Peyer's patch (tissue), 4 donors: ENCODE results near the gene SSTR5.

Source experiments
- POLR2A ChIP-seq, 2 donors: fragments of 450-650 bp; IDR thresholded peaks; one replicate each; pipeline ENCODE4 v1.5.1; 2017; ENCODE audit warnings: antibody characterized with exemption in 2 of 2, mild to moderate bottlenecking in 2 of 2, moderate library complexity in 2 of 2
- TF ChIP-seq, protein P1 (sequence below), 6 experiments: fragments of 450-650 bp in 4 of 6; fragments of 200-600 bp in 2 of 6; sonication (generic) in 1 of 6; IDR thresholded peaks; one replicate each; pipeline ENCODE4 v1.5.1; 2017 to 2019; ENCODE audit warnings: antibody characterized with exemption in 6 of 6, mild to moderate bottlenecking in 3 of 6, moderate library complexity in 1 of 6

DNA sequence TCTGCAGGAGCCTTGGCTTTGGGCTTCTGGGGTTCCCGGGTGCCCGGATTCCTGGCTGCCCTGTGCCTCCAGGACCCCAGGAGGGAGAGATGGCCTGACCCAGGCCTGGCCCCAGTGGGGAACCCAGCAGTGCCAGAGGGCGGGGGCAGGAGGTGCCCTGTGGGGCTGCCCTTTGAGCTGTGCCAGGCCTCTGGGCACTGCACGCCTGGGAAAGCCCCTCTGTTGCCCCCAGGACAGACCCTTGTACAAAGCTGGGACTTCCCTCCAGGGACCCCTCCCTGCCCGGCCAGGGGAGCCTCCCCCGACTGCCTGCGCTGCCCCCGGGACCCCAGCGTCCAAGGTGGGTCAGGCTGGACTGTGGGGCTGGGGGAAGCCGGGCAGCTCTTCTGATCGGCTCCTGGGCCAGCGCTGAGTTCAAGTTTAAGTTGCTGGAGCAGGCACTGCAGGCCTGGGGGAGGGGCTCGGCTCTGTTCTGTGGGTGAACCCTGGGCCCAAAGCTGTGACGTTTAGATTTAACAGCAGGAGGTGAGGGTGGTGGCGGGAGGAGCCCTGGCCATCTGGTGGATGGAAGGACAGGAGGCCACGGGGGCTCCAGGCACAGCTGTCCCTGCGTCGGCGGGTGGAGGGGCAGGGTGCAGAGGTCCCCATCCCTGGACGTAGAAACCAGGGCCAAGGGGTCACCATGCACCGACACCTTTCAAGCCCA lies 51.1 kb downstream of the SSTR5 start:
- TF ChIP-seq, protein P1, sequence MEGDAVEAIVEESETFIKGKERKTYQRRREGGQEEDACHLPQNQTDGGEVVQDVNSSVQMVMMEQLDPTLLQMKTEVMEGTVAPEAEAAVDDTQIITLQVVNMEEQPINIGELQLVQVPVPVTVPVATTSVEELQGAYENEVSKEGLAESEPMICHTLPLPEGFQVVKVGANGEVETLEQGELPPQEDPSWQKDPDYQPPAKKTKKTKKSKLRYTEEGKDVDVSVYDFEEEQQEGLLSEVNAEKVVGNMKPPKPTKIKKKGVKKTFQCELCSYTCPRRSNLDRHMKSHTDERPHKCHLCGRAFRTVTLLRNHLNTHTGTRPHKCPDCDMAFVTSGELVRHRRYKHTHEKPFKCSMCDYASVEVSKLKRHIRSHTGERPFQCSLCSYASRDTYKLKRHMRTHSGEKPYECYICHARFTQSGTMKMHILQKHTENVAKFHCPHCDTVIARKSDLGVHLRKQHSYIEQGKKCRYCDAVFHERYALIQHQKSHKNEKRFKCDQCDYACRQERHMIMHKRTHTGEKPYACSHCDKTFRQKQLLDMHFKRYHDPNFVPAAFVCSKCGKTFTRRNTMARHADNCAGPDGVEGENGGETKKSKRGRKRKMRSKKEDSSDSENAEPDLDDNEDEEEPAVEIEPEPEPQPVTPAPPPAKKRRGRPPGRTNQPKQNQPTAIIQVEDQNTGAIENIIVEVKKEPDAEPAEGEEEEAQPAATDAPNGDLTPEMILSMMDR (IDR thresholded peaks at IDR 0.05) = no peak
- no peak for TF ChIP-seq POLR2A (IDR thresholded peaks at IDR 0.05)
